ENCODE measurements around the gene DNASE1L2.
"Not testable (repeated sequence)": the region's sequence is repeated elsewhere in the genome, so short reads cannot be mapped to it uniquely, and the experiment has no call there.

DNASE1L2 gene

GRCh38 chr16:2257726-2258125, 21.5 kb downstream of the DNASE1L2 start:
- Histone ChIP-seq H3K27ac (0 out of 2 replicates have a peak overlapping the region, but pooled peaks have one; percentile 25), H3K9ac (ENCODE audit: insufficient read length) (no peak overlapping the region), H3K4me3 (no peak overlapping the region), H3K9me3 (ENCODE audit: low read depth, low read length) (no peaks in the 10 kb centered on the region), H3K36me3 (ENCODE audit: insufficient read depth, low read length) (peaks cover 100% of the 10 kb centered on the region)
- TF ChIP-seq EZH2 (IDR thresholded peaks at IDR 0.05) (no peak), FOXP2 (optimal IDR thresholded peaks at IDR 0.05; ENCODE audit: control extremely low read depth, extremely low read length, insufficient read depth) (no peak), POLR2AphosphoS5 (IDR thresholded peaks at IDR 0.05; ENCODE audit: borderline replicate concordance, low read depth, low read length) (no peak)
- no peak for DNase-seq (ENCODE audit: low read depth, low spot score)

GRCh38 chr16:2258530-2258929, 22.3 kb downstream of the DNASE1L2 start:
- H3K4me3 ChIP-seq; H3K9me3 ChIP-seq (ENCODE audit: low read depth, low read length); H3K9ac ChIP-seq (ENCODE audit: insufficient read length); DNase-seq (ENCODE audit: low read depth, low spot score); H3K27ac ChIP-seq: not testable (repeated sequence)
- peaks cover 100% of the 10 kb centered on the region for H3K36me3 ChIP-seq (ENCODE audit: insufficient read depth, low read length)

- peaks cover 99% of the 10 kb centered on the region for H3K36me3 ChIP-seq (ENCODE audit: insufficient read depth, low read length)
- H3K9ac ChIP-seq (ENCODE audit: insufficient read length) = no peak overlapping the region
- H3K4me3 ChIP-seq = no peak overlapping the region
- no peak for TF ChIP-seq POLR2AphosphoS5 (IDR thresholded peaks at IDR 0.05; ENCODE audit: borderline replicate concordance, low read depth, low read length)
- no peak for TF ChIP-seq EZH2 (IDR thresholded peaks at IDR 0.05)
- no peak for TF ChIP-seq FOXP2 (optimal IDR thresholded peaks at IDR 0.05; ENCODE audit: control extremely low read depth, extremely low read length, insufficient read depth)
- H3K27ac ChIP-seq = no peak overlapping the region
- no peak for DNase-seq (ENCODE audit: low read depth, low spot score)
- no peaks in the 10 kb centered on the region for H3K9me3 ChIP-seq (ENCODE audit: low read depth, low read length)
These were observed 24.0 kb downstream of the DNASE1L2 start for GRCh38 chr16:2260250-2260649.

DNA sequence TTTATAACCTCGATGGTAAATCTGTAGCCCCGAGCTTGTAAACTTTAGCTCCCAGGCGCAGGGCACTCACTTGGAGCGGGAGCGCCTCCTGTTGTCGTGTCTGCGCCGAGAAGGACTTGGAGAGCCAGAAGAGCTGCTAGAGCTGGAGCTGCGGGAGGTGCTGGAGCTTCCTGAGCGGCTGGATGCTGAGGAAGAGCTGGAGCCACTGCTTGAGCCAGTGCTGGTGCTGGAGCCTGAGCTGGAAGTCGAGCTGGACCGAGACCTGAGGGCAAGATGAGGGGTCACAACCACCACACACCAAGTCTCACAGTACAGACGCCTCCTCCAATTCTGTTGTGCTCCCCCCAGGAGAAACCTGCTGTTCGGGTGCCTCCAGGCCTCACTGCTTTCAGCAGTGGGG, 26.8 kb downstream of the DNASE1L2 start:
- not testable (repeated sequence) for H3K4me3 ChIP-seq; DNase-seq (ENCODE audit: low read depth, low spot score); H3K9me3 ChIP-seq (ENCODE audit: low read depth, low read length); H3K27ac ChIP-seq; H3K9ac ChIP-seq (ENCODE audit: insufficient read length)
- H3K36me3 ChIP-seq (ENCODE audit: insufficient read depth, low read length) = peaks cover 85% of the 10 kb centered on the region

GRCh38 chr16:2266887-2267286, 30.6 kb downstream of the DNASE1L2 start:
- not testable (repeated sequence) for DNase-seq (ENCODE audit: low read depth, low spot score); H3K9me3 ChIP-seq (ENCODE audit: low read depth, low read length)
- Histone ChIP-seq H3K4me3 (peak overlapping the region; percentile 94), H3K9ac (ENCODE audit: insufficient read length) (peak overlapping the region; percentile 97), H3K27ac (0 out of 2 replicates have a peak overlapping the region, but pooled peaks have one; percentile 13), H3K36me3 (ENCODE audit: insufficient read depth, low read length) (peaks cover 47% of the 10 kb centered on the region)

DNA sequence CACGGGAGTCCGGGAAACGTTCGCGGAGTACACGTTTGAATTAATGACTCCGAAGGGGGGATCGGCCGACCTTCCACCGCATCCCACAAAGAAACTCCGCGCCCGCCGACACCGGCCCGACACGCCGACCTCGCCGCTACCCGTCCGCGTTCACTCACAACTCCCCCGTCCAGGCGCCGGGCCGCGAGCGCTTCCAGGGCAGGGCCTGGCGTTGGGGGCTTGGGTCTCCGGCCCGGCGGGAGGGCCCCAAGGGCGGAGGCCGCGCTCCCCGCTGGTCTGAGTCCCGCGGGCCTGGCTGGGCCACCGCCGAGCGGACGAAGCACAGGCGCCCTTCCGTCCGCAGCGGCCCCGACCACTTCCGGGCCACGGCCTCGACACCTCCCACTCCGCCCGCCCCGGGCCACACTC, 31.3 kb downstream of the DNASE1L2 start:
- peak overlapping the region; percentile 97 for H3K9ac ChIP-seq (ENCODE audit: insufficient read length)
- not testable (repeated sequence) for DNase-seq (ENCODE audit: low read depth, low spot score); H3K9me3 ChIP-seq (ENCODE audit: low read depth, low read length)
- H3K36me3 ChIP-seq (ENCODE audit: insufficient read depth, low read length) = peaks cover 40% of the 10 kb centered on the region
- peak overlapping the region; percentile 91 for H3K27ac ChIP-seq
- H3K4me3 ChIP-seq = peak overlapping the region; percentile 94

DNA sequence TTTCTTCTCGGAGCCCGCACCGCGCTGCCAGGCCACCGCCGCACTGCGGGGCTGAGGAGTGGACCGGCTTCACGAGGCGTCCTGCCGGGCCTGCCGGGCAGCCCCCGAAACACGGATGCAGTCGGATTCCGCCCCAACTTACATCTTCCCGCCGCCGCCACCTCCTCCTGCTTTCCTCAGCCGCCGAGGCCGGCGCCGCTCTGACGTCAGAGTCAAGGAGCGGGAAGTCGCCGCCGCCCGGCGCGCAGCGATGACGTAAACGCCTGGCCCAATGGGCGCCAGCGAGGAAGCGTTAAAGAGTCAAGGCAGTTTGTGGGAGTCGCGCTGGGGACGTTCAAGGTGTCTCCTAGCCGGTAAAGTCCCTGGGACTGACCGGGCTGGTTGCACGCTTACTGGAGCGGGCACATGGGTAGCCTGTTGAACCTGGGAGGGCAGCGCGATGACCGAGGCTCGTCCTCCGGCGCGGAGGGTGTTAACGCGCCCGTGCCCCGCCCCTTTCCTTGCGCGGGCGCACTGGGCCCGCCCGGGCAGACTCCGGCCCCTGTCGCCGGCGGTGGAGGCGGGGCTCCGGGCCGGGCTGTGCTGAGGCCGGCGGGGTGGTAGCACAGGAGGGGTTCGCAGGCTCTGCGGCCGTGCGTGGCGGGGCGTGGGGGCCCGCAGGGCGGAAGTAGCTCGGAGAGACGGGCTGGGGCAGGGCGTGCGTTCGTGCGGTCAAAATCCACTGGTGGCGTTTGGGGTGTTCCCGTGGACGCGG, 31.8 kb downstream of the DNASE1L2 start, which contains the start of gene RNPS1:
Gene RNPS1 (minus strand): TSS at position 214 of the 754 bp plus-strand sequence. CDS start 3,483 bp downstream, outside the sequence.
- Histone ChIP-seq H3K9ac (ENCODE audit: insufficient read length) (peak within 1 kb of the TSS; percentile 97), H3K9me3 (ENCODE audit: low read depth, low read length) (no peaks in the 10 kb centered on the region), H3K36me3 (ENCODE audit: insufficient read depth, low read length) (peaks cover 35% of the 10 kb centered on the region), H3K27ac (peak within 1 kb of the TSS; percentile 91), H3K4me3 (peak within 1 kb of the TSS; percentile 94)
- TF ChIP-seq POLR2AphosphoS5 (IDR thresholded peaks at IDR 0.05; ENCODE audit: borderline replicate concordance, low read depth, low read length) (peak; percentile 93), EZH2 (IDR thresholded peaks at IDR 0.05) (no peak), FOXP2 (optimal IDR thresholded peaks at IDR 0.05; ENCODE audit: control extremely low read depth, extremely low read length, insufficient read depth) (peak; percentile 8)
- peak; percentile 62 for DNase-seq (ENCODE audit: low read depth, low spot score)

- Histone ChIP-seq H3K36me3 (ENCODE audit: insufficient read depth, low read length) (peaks cover 15% of the 10 kb centered on the region), H3K9ac (ENCODE audit: insufficient read length) (no peak overlapping the region), H3K27ac (no peak overlapping the region), H3K4me3 (no peak overlapping the region), H3K9me3 (ENCODE audit: low read depth, low read length) (no peaks in the 10 kb centered on the region)
- no peak for DNase-seq (ENCODE audit: low read depth, low spot score)
- no peak for TF ChIP-seq POLR2AphosphoS5 (IDR thresholded peaks at IDR 0.05; ENCODE audit: borderline replicate concordance, low read depth, low read length)
- TF ChIP-seq EZH2 (IDR thresholded peaks at IDR 0.05) = no peak
- TF ChIP-seq FOXP2 (optimal IDR thresholded peaks at IDR 0.05; ENCODE audit: control extremely low read depth, extremely low read length, insufficient read depth) = no peak
These were observed 33.8 kb downstream of the DNASE1L2 start for GRCh38 chr16:2270070-2270462.

GRCh38 chr16:2270588-2271470, 34.6 kb downstream of the DNASE1L2 start:
- Histone ChIP-seq H3K4me3 (no peak overlapping the region), H3K36me3 (ENCODE audit: insufficient read depth, low read length) (peaks cover 10% of the 10 kb centered on the region), H3K27ac (no peak overlapping the region), H3K9me3 (ENCODE audit: low read depth, low read length) (no peaks in the 10 kb centered on the region), H3K9ac (ENCODE audit: insufficient read length) (no peak overlapping the region)
- DNase-seq (ENCODE audit: low read depth, low spot score) = no peak
- TF ChIP-seq FOXP2 (optimal IDR thresholded peaks at IDR 0.05; ENCODE audit: control extremely low read depth, extremely low read length, insufficient read depth) = no peak
- TF ChIP-seq EZH2 (IDR thresholded peaks at IDR 0.05) = no peak
- TF ChIP-seq POLR2AphosphoS5 (IDR thresholded peaks at IDR 0.05; ENCODE audit: borderline replicate concordance, low read depth, low read length) = no peak

All from SK-N-MC (cell line).